ENCODE data around the gene CA4.
A peak's percentile ranks its signal among the peaks of the same experiment; 100 is the strongest.

DNA sequence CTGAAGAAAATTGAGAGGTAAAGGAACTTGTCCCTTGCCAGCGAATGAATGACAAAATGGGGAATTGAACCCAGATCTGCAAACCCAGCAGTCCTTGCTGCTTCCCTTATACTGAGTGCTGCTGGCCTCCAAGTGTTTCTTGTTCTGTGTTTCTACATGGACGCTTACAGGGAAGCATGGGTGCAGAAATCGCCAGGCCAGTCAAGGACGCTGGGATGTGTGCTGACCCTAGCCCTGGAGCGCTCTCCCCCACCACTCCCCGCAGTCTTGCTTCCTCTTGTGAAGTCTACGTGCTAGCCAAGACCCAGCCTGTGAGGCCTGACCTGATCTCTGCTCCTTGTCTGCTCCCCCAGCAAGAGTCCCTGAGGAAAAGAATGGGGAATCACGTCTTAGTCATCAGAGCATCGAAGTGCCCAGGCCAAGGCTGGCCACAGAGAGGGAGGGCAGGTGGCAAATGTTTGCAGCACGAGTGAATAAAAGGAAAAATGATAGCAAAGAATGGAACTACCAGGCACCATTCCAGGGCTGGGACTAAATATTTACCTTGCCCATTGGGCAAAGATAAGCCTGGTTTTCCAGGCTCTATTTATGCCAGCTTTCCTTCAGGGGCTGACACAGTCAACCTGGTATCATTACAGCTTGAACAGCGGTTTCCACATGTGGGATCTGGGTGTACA lies 17.4 kb downstream of the CA4 start:
- TF ChIP-seq, protein P1, sequence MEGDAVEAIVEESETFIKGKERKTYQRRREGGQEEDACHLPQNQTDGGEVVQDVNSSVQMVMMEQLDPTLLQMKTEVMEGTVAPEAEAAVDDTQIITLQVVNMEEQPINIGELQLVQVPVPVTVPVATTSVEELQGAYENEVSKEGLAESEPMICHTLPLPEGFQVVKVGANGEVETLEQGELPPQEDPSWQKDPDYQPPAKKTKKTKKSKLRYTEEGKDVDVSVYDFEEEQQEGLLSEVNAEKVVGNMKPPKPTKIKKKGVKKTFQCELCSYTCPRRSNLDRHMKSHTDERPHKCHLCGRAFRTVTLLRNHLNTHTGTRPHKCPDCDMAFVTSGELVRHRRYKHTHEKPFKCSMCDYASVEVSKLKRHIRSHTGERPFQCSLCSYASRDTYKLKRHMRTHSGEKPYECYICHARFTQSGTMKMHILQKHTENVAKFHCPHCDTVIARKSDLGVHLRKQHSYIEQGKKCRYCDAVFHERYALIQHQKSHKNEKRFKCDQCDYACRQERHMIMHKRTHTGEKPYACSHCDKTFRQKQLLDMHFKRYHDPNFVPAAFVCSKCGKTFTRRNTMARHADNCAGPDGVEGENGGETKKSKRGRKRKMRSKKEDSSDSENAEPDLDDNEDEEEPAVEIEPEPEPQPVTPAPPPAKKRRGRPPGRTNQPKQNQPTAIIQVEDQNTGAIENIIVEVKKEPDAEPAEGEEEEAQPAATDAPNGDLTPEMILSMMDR (IDR thresholded peaks at IDR 0.05) = peak in 1 of 7 experiments; percentile 4
- TF ChIP-seq POLR2A (IDR thresholded peaks at IDR 0.05) = no peak
- TF ChIP-seq POLR2AphosphoS5 (IDR thresholded peaks at IDR 0.05) = peak in 2 of 3 donors; percentile 59 to 72
- TF ChIP-seq EP300 (IDR thresholded peaks at IDR 0.05) = no peak

Data from stomach (tissue), 4 donors.